ENCODE results near the gene HIPK2. TPM values are rescaled to one million over a fixed set of nuclear protein-coding genes. Genes with fewer than 3 reads are reported as not detected.

The HIPK2 gene
- polyA plus RNA-seq, 2 of the 4 experiments (the other 2 are of a cell fraction) = 11.3 to 12.1 TPM

GRCh38 chr7:139691253-139691781 lies 86.5 kb downstream of the HIPK2 start:
- TF ChIP-seq HOXB5 (CRISPR knock-in tag; IDR thresholded peaks at IDR 0.05) = no peak
- no peak for TF ChIP-seq RAD21 (conservative IDR thresholded peaks at IDR 0.05 in 1 of 2, IDR thresholded peaks at IDR 0.05 in 1 of 2)
- TF ChIP-seq ZSCAN20 (CRISPR knock-in tag; IDR thresholded peaks at IDR 0.05) = no peak
- no peak for TF ChIP-seq RARB (CRISPR knock-in tag; IDR thresholded peaks at IDR 0.05)
- no peak for TF ChIP-seq EHF (CRISPR knock-in tag; IDR thresholded peaks at IDR 0.05)
- no peak for TF ChIP-seq FOXS1 (CRISPR knock-in tag; IDR thresholded peaks at IDR 0.05)
- no peak for TF ChIP-seq JUN (IDR thresholded peaks at IDR 0.05)
- no peak for TF ChIP-seq EHMT2 (IDR thresholded peaks at IDR 0.05; ENCODE audit: low read depth)
- no peak for TF ChIP-seq RCOR1 (IDR thresholded peaks at IDR 0.05; ENCODE audit: low read depth, low read length)
- TF ChIP-seq USF2 (IDR thresholded peaks at IDR 0.05) = no peak
- no peak for TF ChIP-seq NR3C1 (IDR thresholded peaks at IDR 0.05)
- TF ChIP-seq CBX2 (IDR thresholded peaks at IDR 0.05; ENCODE audit: borderline replicate concordance, low read depth) = no peak
- no peak for TF ChIP-seq CBX8 (IDR thresholded peaks at IDR 0.05)
- no peaks in the 10 kb centered on the region; the same call in 2 of the 3 replicates for H3K9me3 ChIP-seq
- no peak overlapping the region for H3K4me2 ChIP-seq
- CTCF ChIA-PET = interaction anchor here (1.0 to 1.1 kb wide), 4 partner anchors 18 to 311 kb away, joined by 3 to 6 read pairs (median 3); no protein-coding TSS in a partner anchor
- POLR2A ChIA-PET = no interaction called here
- 91% methylated on average over 5 of the region's 5 CpGs for WGBS (ENCODE audit: missing lambda C conversion rate)
- DNase-seq (ENCODE audit: low read depth in 1 of 2, low spot score in 1 of 2) (no peak), ATAC-seq (no peak), FAIRE-seq (no peak)
- peaks cover 7% of the 10 kb centered on the region; the same call in 1 of the 3 replicates for H3K4me1 ChIP-seq
- peak overlapping the region in 1 of 2 experiments; percentile 7; a peak in 1 of 6 replicates for H3K27ac ChIP-seq
- H3K4me3 ChIP-seq = no peak overlapping the region

GRCh38 chr7:139687980-139688632 lies 89.7 kb downstream of the HIPK2 start:
- Histone ChIP-seq H3K4me1 (peaks cover 15% of the 10 kb centered on the region), H3K27ac (peak overlapping the region in 1 of 2 experiments; percentile 20; a peak in 1 of 6 replicates), H3K9me3 (peaks cover 4% of the 10 kb centered on the region; the same call in 1 of the 3 replicates), H3K4me2 (no peak overlapping the region), H3K4me3 (no peak overlapping the region)
- POLR2A ChIA-PET = interaction anchor here (0.7 kb wide), 1 partner anchor 14 kb away, joined by 3 read pairs; no protein-coding TSS in a partner anchor
- DNase-seq (ENCODE audit: low read depth in 1 of 2, low spot score in 1 of 2) = no peak
- ATAC-seq = peak; percentile 68 to 72; a peak in 4 of 6 replicates
- TF ChIP-seq FOSL2 (IDR thresholded peaks at IDR 0.05) = no peak
- peak; percentile 72 for TF ChIP-seq FOSL2 (CRISPR knock-in tag; IDR thresholded peaks at IDR 0.05)
- TF ChIP-seq ZNF302 (CRISPR knock-in tag; IDR thresholded peaks at IDR 0.05) = no peak
- 65% methylated on average over 7 of the region's 7 CpGs for WGBS (ENCODE audit: missing lambda C conversion rate)
- CTCF ChIA-PET = interaction anchor here (1.0 to 1.3 kb wide), 2 partner anchors 9 to 80 kb away, joined by 3 to 4 read pairs; no protein-coding TSS in a partner anchor
- no peak for FAIRE-seq

DNA sequence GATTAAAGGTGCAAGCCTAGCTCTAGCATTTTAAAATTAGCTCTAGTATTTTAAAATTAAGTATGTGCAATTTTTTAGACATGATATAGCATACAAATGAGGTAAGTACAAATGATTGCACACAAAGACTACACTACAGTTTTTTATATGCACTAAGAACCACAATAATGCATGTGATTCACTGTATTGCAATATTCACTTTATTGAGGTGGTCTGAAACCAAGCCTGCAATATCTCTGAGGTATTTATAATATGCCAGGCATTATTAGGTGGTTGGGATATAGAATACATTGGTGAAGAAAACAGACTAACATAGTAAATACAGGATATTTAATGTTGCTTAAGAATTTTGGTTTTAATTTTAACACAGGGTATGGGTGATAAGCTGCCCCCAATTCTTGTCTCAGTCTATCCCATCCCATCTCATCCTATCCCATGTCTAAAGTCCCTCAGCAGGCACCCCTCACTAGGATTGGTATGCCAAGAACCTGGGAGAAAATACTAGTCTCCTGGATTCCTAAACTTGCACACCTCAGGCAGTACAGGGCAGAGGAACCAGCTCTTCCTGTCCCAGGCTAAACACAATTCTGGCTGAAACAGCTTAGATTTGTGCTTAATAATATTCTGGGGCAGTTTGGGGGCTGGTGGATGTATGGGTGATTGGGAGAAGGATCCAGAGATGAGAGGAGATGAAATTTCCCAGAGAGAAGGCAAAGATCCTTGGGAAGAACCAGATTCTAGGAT lies 90.4 kb downstream of the HIPK2 start:
- Histone ChIP-seq H3K27ac (0 out of 6 replicates have a peak overlapping the region, but pooled peaks of 1 of the 2 experiments have one; percentile 20), H3K4me1 (peaks cover 22% of the 10 kb centered on the region), H3K9me3 (peaks cover 4% of the 10 kb centered on the region; the same call in 1 of the 3 replicates), H3K4me3 (no peak overlapping the region), H3K4me2 (no peak overlapping the region)
- ATAC-seq = no peak
- no peak for DNase-seq (ENCODE audit: low read depth in 1 of 2, low spot score in 1 of 2)
- ChIA-PET CTCF (interaction anchor here (1.0 kb wide), 1 partner anchor 81 kb away, joined by 3 read pairs; no protein-coding TSS in a partner anchor), POLR2A (interaction anchor here (0.7 kb wide), 1 partner anchor 15 kb away, joined by 3 read pairs; no protein-coding TSS in a partner anchor)
- TF ChIP-seq RARB (CRISPR knock-in tag; IDR thresholded peaks at IDR 0.05) (no peak), RAD21 (conservative IDR thresholded peaks at IDR 0.05 in 1 of 2, IDR thresholded peaks at IDR 0.05 in 1 of 2) (no peak), HOXB13 (CRISPR knock-in tag; IDR thresholded peaks at IDR 0.05; ENCODE audit: low read depth) (no peak), EHF (CRISPR knock-in tag; IDR thresholded peaks at IDR 0.05) (no peak), ZNF302 (CRISPR knock-in tag; IDR thresholded peaks at IDR 0.05) (no peak), CBX2 (IDR thresholded peaks at IDR 0.05; ENCODE audit: borderline replicate concordance, low read depth) (no peak), ELK1 (IDR thresholded peaks at IDR 0.05; ENCODE audit: low read depth, low read length) (no peak)
- no peak for FAIRE-seq

Data from A549 (cell line).